GM12878 (cell line): Measurements from ENCODE around the gene POLR3K. TPM values are rescaled to one million over a fixed set of nuclear protein-coding genes. Genes with fewer than 3 reads are reported as not detected.

Experiments
- ATAC-seq: fragments of 200-7000 bp; cut with Tn5 transposase; 3 replicates; pipeline ENCODE4 v1.9.1; 2020; ENCODE audit warnings: mild to moderate bottlenecking, moderate library complexity
- BruUV-seq: library from RNA; stranded (reverse); fragments of 400-500 nt; replicated peaks from 2 replicates; lab custom pipeline; 2021; lab: Mats Ljungman, UMichigan
- CTCF ChIA-PET: fragments of 300-600 bp; sonication (Branson Sonifier 250); formaldehyde crosslinking; extraction: SDS; loops from one replicate; lab custom pipeline; 2021; ENCODE audit warnings: inconsistent platforms; lab: Yijun Ruan, JAX
- POLR2A ChIA-PET: fragments of 350-600 bp; formaldehyde crosslinking; extraction: SDS; loops from one replicate; lab custom pipeline; 2021; ENCODE audit warnings: inconsistent platforms; lab: Charles Lee
- RAD21 ChIA-PET: fragments of 300-600 bp; sonication (Branson Sonifier 250); formaldehyde crosslinking; loops from one replicate; lab custom pipeline; 2023; ENCODE audit warnings: antibody characterized with exemption; ENCODE audit not compliant: unreplicated experiment; lab: Charles Lee
- SMC1A ChIA-PET: fragments of 300-600 bp; sonication (Branson Sonifier 250); formaldehyde crosslinking; loops from one replicate; lab custom pipeline; 2023; ENCODE audit not compliant: unreplicated experiment, uncharacterized antibody; lab: Charles Lee
- DNase-seq: peaks from one replicate; pipeline ENCODE4 v3.0.0-alpha.2; 2011; ENCODE audit warnings: low read depth, low spot score
- FAIRE-seq: peaks from 3 replicates; lab custom pipeline; 2011; peaks lifted over from hg19 to GRCh38; lab: Jason Lieb, UNC
- H2AFZ ChIP-seq: 2 replicates; pipeline ENCODE4 v1.6.0; 2011; ENCODE audit warnings: low read depth, low read length, control low read depth; ENCODE audit not compliant: control insufficient read depth
- H3K27ac ChIP-seq: 2 replicates; pipeline ENCODE4 v1.5.1; 2011; ENCODE audit warnings: control low read depth; ENCODE audit not compliant: control insufficient read depth, insufficient read depth
- H3K27me3 ChIP-seq, 2 experiments: replicated peaks in 1 of 2; 2 replicates each; pipeline versions ENCODE4 v1.6.0 to v1.6.1; 2011; ENCODE audit warnings: low read length in 1 of 2; ENCODE audit not compliant: control insufficient read depth in 2 of 2, insufficient read depth in 2 of 2
- H3K36me3 ChIP-seq, 2 experiments: 2 replicates each; pipeline ENCODE4 v1.5.1; 2011; ENCODE audit warnings: low read length in 1 of 2; ENCODE audit not compliant: control insufficient read depth in 2 of 2, insufficient read depth in 2 of 2
- H3K4me1 ChIP-seq: 2 replicates; pipeline ENCODE4 v1.6.1; 2011; ENCODE audit warnings: mild to moderate bottlenecking, low read length, moderate library complexity, mixed read lengths; ENCODE audit not compliant: control insufficient read depth, insufficient read depth
- H3K4me2 ChIP-seq: 2 replicates; pipeline ENCODE4 v1.6.0; 2011; ENCODE audit warnings: control low read depth; ENCODE audit not compliant: control insufficient read depth, insufficient read depth
- H3K4me3 ChIP-seq: fragments of 200-600 bp; sonication (generic); 2 replicates; pipeline ENCODE4 v1.5.1; 2016
- H3K79me2 ChIP-seq: 2 replicates; pipeline ENCODE4 v1.6.0; 2011; ENCODE audit warnings: low read length; ENCODE audit not compliant: control insufficient read depth, insufficient read depth
- H3K9ac ChIP-seq: 2 replicates; pipeline ENCODE4 v1.8.0; 2011; ENCODE audit warnings: low read length, control low read depth, mixed read lengths; ENCODE audit not compliant: control insufficient read depth, insufficient read depth
- H3K9me3 ChIP-seq: replicated peaks from 3 replicates; pipeline ENCODE4 v1.5.1; 2011; ENCODE audit warnings: mild to moderate bottlenecking, low read length; ENCODE audit not compliant: control insufficient read depth, insufficient read depth
- H4K20me1 ChIP-seq: 2 replicates; pipeline ENCODE4 v1.6.0; 2011; ENCODE audit not compliant: control insufficient read depth, insufficient read depth
- CHD2 ChIP-seq: IDR thresholded peaks from 2 replicates; pipeline ENCODE4 v1.6.1; 2011; ENCODE audit warnings: low read depth, low read length, improper control_type of control experiment, borderline replicate concordance
- EED ChIP-seq: sonication (generic); IDR thresholded peaks from 2 replicates; pipeline ENCODE4 v1.6.1; 2016; ENCODE audit warnings: antibody characterized with exemption, low read depth
- HDAC6 ChIP-seq: fragments of 200-600 bp; sonication (generic); IDR thresholded peaks from one replicate; pipeline ENCODE4 v1.8.0; 2017; ENCODE audit warnings: antibody characterized with exemption; ENCODE audit not compliant: unreplicated experiment
- HDGF ChIP-seq: fragments of 450-650 bp; IDR thresholded peaks from 2 replicates; pipeline ENCODE4 v1.6.1; 2016; ENCODE audit warnings: antibody characterized with exemption
- IKZF1 ChIP-seq: fragments of 450-650 bp; conservative IDR thresholded peaks from 2 replicates; pipeline ENCODE4 v1.6.1; 2017; ENCODE audit warnings: antibody characterized with exemption, mild to moderate bottlenecking
- JUNB ChIP-seq: IDR thresholded peaks from 2 replicates; pipeline ENCODE4 v1.6.1; 2016; ENCODE audit warnings: antibody characterized with exemption, mild to moderate bottlenecking
- MEF2B ChIP-seq: fragments of 450-650 bp; IDR thresholded peaks from 2 replicates; pipeline ENCODE4 v1.6.1; 2018; ENCODE audit warnings: mild to moderate bottlenecking, moderate library complexity; ENCODE audit not compliant: partially characterized antibody, poor library complexity, severe bottlenecking
- MYC ChIP-seq: IDR thresholded peaks from 2 replicates; pipeline ENCODE4 v1.6.1; 2011; ENCODE audit warnings: mild to moderate bottlenecking, low read length, moderate library complexity, inconsistent platforms; ENCODE audit not compliant: insufficient read depth, insufficient replicate concordance, insufficient read length, severe bottlenecking
- NFIC ChIP-seq: IDR thresholded peaks from 2 replicates; pipeline ENCODE4 v1.6.1; 2012; ENCODE audit warnings: low read depth, mild to moderate bottlenecking, inconsistent platforms, low read length, moderate library complexity
- PAX5 ChIP-seq: IDR thresholded peaks from 2 replicates; pipeline ENCODE4 v1.6.1; 2011; ENCODE audit warnings: low read depth, low read length, borderline replicate concordance
- POU2F2 ChIP-seq: IDR thresholded peaks from 3 replicates; pipeline ENCODE4 v1.6.1; 2011; ENCODE audit warnings: low read depth, mild to moderate bottlenecking, low read length, borderline replicate concordance
- RBBP5 ChIP-seq: fragments of 200-600 bp; sonication (generic); conservative IDR thresholded peaks from 2 replicates; pipeline ENCODE4 v1.6.1; 2016
- SMARCA5 ChIP-seq: fragments of 450-650 bp; IDR thresholded peaks from 2 replicates; pipeline ENCODE4 v1.6.1; 2017; ENCODE audit warnings: mild to moderate bottlenecking
- SP1 ChIP-seq: IDR thresholded peaks from one replicate; pipeline ENCODE4 v1.6.1; 2011; ENCODE audit warnings: low read depth, low read length
- STAT3 ChIP-seq: IDR thresholded peaks from 2 replicates; pipeline ENCODE4 v1.6.1; 2011; ENCODE audit warnings: low read depth, low read length, improper control_type of control experiment
- WGBS: methylation state at CpG from one replicate; pipeline ENCODE4 v1.1.6; 2016; ENCODE audit warnings: low lambda C conversion rate; ENCODE audit not compliant: insufficient replicate concordance, insufficient coverage; ENCODE audit errors: missing lambda C conversion rate; 5-methylcytosine and 5-hydroxymethylcytosine counted together
- in situ Hi-C: fragments of 300-500 bp; cut with MboI; formaldehyde crosslinking; loops from 9 replicates; pipeline ENCODE4 v1.14.3; 2018; ENCODE audit warnings: mixed read lengths
- intact Hi-C: fragments of 100-400 bp; cut with micrococcal nuclease; formaldehyde crosslinking; loops from one replicate; pipeline ENCODE4 v1.14.2; 2022; ENCODE audit not compliant: unreplicated experiment
- polyA plus RNA-seq, 11 experiments: library from polyadenylated mRNA; depleted of rRNA in 4 of 11; unstranded in 6 of 11; stranded (reverse) in 5 of 11; fragments of >200 nt; fragmentation: Nextera tagmentation in 4 of 11; fragmentation: Illumina TruSeq in 1 of 11; extraction: Ambion mirVana in 4 of 11; extraction: Trizol in 1 of 11; gene quantifications; 1 replicate in 1 of 11; 2 replicates in 10 of 11; pipeline versions ENCODE4 v1.2.1 to v1.2.3, GENCODE V29; 2011 to 2016; ENCODE audit warnings: inconsistent platforms in 2 of 11, missing spikeins in 2 of 11, low read depth in 1 of 11
- total RNA-seq, 4 experiments: library from RNA; depleted of rRNA in 3 of 4; stranded (reverse); fragments of >200 nt in 3 of 4; fragmentation: Illumina TruSeq in 1 of 4; extraction: Trizol in 1 of 4; gene quantifications; 2 replicates each; pipeline versions ENCODE4 v1.2.1 to v1.2.3, GENCODE V29; 2013 to 2021
- TF ChIP-seq, protein P1 (sequence below): fragments of 450-650 bp; IDR thresholded peaks from 2 replicates; pipeline ENCODE4 v1.6.1; 2016; ENCODE audit warnings: mild to moderate bottlenecking, moderate library complexity, borderline replicate concordance
- TF ChIP-seq, protein P2 (sequence below): fragments of 450-650 bp; conservative IDR thresholded peaks from 2 replicates; pipeline ENCODE4 v1.6.1; 2017; ENCODE audit warnings: mild to moderate bottlenecking, moderate library complexity

Gene POLR3K
- total and polyA plus RNA-seq, 10 of the 15 experiments (the other 5 are each of a cell fraction or from before 2014, with no cell fraction given) = 25.3 to 222 (median 64.0) TPM

DNA sequence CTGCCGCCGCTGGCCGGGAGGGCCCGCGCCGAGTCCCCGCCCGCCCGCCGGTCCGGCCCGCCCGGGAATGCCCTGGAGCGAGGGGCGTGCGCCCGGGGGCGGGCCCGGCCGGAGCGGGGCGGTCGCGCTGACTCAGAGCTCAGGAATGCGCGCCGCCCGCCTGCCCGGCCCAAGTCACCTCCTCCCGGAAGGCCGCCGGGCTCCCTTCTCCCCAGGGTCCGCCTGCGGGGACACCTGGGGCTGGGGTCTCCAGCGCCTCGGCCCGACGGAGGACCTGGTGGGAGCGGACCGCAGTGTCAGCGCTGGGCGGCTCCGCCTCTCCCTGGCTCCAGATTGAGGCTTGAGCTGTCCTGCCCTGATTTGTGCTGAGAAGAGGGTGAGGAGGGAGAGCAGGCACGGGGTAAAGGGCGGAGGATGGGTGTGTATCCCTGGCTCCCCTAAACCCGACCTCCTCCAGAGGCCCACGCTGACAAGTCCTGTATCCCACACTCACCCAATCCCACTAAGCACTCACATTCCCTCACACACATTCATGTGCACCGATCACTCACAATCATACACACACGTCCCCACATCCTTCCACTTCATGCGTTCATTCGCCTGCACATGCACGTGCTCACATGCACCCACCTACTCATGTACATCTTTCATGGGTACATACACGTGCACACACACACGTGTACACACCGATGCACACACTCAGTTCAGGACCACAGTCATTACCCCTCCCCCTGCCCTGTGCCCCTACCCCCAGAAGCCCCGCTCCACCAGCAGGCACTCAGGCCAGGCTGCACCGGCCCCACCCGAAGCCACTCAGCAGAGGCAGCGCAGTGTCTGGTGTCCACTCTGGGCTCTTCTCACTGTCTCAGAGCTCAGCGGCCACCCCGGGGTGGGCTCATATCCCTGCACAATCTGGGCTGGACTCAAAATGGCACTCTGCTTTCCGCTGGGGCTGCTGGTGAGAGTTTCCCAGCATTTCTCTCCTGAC, 19.4 kb upstream of the POLR3K start, which contains the start of gene RHBDF1:
TSS of gene RHBDF1 (minus strand) at position 71 of the 988 bp plus-strand sequence. CDS start 7,616 bp downstream, outside the sequence.
- intact Hi-C loops = no loop called here
- ATAC-seq (peak; percentile 53), FAIRE-seq (no peak), DNase-seq (no peak)
- Histone ChIP-seq H2AFZ (no peak within 1 kb of the TSS), H3K9ac (no peak within 1 kb of the TSS), H3K27me3 (peaks cover 4 to 12% of the 10 kb centered on the region in 2 experiments; a peak in 3 of 4 replicates), H3K4me2 (peak within 1 kb of the TSS; percentile 25; the same call in 1 of the 2 replicates), H3K9me3 (no peaks in the 10 kb centered on the region), H3K4me3 (no peak within 1 kb of the TSS), H3K4me1 (peaks cover 13% of the 10 kb centered on the region), H3K36me3 (no peaks in the 10 kb centered on the region), H3K79me2 (peaks cover 3% of the 10 kb centered on the region; the same call in 1 of the 2 replicates), H3K27ac (no peak within 1 kb of the TSS), H4K20me1 (no peaks in the 10 kb centered on the region; the same call in 1 of the 2 replicates)
- in situ Hi-C loops = no loop called here
- WGBS = 23% methylated on average over 36 of the region's 62 CpGs
- ChIA-PET POLR2A (interaction anchor here (1.0 kb wide), 1 partner anchor 13 kb away, joined by 3 read pairs; no protein-coding TSS in a partner anchor), CTCF (interaction anchor here (14.2 kb wide), 1 partner anchor 24 kb away, joined by 319 read pairs; no protein-coding TSS in a partner anchor), RAD21 (no interaction called here), SMC1A (no interaction called here)
- no TSS peak for BruUV-seq
- TF ChIP-seq STAT3 (no peak), CHD2 (no peak), EED (no peak), PAX5 (no peak), NFIC (no peak), MYC (no peak), RBBP5 (no peak), HDAC6 (no peak), SP1 (no peak), HDGF (0 out of 2 replicates have a peak, but pooled peaks have one; percentile 29), MEF2B (no peak), JUNB (no peak), IKZF1 (no peak), POU2F2 (no peak), SMARCA5 (peak; percentile 91)
- TF ChIP-seq, protein P1, sequence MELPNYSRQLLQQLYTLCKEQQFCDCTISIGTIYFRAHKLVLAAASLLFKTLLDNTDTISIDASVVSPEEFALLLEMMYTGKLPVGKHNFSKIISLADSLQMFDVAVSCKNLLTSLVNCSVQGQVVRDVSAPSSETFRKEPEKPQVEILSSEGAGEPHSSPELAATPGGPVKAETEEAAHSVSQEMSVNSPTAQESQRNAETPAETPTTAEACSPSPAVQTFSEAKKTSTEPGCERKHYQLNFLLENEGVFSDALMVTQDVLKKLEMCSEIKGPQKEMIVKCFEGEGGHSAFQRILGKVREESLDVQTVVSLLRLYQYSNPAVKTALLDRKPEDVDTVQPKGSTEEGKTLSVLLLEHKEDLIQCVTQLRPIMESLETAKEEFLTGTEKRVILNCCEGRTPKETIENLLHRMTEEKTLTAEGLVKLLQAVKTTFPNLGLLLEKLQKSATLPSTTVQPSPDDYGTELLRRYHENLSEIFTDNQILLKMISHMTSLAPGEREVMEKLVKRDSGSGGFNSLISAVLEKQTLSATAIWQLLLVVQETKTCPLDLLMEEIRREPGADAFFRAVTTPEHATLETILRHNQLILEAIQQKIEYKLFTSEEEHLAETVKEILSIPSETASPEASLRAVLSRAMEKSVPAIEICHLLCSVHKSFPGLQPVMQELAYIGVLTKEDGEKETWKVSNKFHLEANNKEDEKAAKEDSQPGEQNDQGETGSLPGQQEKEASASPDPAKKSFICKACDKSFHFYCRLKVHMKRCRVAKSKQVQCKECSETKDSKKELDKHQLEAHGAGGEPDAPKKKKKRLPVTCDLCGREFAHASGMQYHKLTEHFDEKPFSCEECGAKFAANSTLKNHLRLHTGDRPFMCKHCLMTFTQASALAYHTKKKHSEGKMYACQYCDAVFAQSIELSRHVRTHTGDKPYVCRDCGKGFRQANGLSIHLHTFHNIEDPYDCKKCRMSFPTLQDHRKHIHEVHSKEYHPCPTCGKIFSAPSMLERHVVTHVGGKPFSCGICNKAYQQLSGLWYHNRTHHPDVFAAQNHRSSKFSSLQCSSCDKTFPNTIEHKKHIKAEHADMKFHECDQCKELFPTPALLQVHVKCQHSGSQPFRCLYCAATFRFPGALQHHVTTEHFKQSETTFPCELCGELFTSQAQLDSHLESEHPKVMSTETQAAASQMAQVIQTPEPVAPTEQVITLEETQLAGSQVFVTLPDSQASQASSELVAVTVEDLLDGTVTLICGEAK = no peak
- TF ChIP-seq, protein P2, sequence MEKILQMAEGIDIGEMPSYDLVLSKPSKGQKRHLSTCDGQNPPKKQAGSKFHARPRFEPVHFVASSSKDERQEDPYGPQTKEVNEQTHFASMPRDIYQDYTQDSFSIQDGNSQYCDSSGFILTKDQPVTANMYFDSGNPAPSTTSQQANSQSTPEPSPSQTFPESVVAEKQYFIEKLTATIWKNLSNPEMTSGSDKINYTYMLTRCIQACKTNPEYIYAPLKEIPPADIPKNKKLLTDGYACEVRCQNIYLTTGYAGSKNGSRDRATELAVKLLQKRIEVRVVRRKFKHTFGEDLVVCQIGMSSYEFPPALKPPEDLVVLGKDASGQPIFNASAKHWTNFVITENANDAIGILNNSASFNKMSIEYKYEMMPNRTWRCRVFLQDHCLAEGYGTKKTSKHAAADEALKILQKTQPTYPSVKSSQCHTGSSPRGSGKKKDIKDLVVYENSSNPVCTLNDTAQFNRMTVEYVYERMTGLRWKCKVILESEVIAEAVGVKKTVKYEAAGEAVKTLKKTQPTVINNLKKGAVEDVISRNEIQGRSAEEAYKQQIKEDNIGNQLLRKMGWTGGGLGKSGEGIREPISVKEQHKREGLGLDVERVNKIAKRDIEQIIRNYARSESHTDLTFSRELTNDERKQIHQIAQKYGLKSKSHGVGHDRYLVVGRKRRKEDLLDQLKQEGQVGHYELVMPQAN = no peak
